ENCODE results near the gene ZSWIM1. TPM values are rescaled to one million over a fixed set of nuclear protein-coding genes. Genes with fewer than 3 reads are reported as not detected.
A peak's percentile ranks its signal among the peaks of the same experiment; 100 is the strongest.

The ZSWIM1 gene
- total and polyA plus RNA-seq, 10 of the 15 experiments (the other 5 are each of a cell fraction or from before 2014, with no cell fraction given): 2.4 to 16.0 (median 9.8) TPM

DNA sequence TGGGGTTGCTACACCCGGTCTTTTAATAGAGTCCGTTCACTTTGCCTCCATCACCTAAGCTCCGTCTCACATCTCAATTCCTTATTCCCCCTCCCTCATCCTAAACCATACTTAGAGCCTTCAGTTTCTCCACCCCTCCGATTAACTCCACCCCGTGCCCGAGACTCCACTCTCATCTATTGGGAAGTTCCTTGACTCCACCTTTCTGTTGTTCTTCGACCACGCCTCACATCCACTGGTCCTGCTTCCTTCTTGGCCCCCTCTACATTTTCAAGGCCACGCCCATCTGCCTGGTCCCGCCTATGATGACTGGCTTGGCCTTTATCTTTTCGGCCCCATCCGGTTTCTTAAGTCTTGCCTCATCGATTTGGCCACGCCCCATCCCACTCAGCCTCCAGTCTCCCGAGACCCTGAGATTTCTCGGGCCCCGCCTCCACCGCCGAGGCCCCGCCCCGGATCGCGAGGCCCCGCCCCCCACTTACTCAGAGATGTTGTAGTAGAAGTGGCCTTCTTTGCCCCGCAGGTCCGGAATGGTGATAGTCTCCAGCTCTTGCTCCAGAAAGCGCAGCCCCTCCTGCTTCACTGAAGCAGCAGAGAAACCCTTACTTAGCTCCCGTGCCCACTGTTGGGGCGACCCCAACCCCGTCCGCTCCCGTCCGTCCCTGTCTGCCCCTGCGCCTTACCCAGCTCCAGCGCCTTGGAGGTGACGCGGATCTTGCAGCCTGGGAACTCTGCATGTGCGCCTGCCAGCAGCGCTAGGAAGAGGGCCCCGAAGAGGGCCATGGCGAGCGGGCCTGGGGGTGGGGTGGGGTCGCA lies 29.9 kb downstream of the ZSWIM1 start (continued):
- TF ChIP-seq, protein P1, sequence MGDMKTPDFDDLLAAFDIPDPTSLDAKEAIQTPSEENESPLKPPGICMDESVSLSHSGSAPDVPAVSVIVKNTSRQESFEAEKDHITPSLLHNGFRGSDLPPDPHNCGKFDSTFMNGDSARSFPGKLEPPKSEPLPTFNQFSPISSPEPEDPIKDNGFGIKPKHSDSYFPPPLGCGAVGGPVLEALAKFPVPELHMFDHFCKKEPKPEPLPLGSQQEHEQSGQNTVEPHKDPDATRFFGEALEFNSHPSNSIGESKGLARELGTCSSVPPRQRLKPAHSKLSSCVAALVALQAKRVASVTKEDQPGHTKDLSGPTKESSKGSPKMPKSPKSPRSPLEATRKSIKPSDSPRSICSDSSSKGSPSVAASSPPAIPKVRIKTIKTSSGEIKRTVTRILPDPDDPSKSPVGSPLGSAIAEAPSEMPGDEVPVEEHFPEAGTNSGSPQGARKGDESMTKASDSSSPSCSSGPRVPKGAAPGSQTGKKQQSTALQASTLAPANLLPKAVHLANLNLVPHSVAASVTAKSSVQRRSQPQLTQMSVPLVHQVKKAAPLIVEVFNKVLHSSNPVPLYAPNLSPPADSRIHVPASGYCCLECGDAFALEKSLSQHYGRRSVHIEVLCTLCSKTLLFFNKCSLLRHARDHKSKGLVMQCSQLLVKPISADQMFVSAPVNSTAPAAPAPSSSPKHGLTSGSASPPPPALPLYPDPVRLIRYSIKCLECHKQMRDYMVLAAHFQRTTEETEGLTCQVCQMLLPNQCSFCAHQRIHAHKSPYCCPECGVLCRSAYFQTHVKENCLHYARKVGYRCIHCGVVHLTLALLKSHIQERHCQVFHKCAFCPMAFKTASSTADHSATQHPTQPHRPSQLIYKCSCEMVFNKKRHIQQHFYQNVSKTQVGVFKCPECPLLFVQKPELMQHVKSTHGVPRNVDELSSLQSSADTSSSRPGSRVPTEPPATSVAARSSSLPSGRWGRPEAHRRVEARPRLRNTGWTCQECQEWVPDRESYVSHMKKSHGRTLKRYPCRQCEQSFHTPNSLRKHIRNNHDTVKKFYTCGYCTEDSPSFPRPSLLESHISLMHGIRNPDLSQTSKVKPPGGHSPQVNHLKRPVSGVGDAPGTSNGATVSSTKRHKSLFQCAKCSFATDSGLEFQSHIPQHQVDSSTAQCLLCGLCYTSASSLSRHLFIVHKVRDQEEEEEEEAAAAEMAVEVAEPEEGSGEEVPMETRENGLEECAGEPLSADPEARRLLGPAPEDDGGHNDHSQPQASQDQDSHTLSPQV (IDR thresholded peaks at IDR 0.05): no peak
- TF ChIP-seq BACH1 (IDR thresholded peaks at IDR 0.05; ENCODE audit: borderline replicate concordance): no peak
- peak; percentile 37; the same call in 1 of the 2 replicates for TF ChIP-seq CREB1 (IDR thresholded peaks at IDR 0.05; ENCODE audit: low read depth)
- TF ChIP-seq, protein P2, sequence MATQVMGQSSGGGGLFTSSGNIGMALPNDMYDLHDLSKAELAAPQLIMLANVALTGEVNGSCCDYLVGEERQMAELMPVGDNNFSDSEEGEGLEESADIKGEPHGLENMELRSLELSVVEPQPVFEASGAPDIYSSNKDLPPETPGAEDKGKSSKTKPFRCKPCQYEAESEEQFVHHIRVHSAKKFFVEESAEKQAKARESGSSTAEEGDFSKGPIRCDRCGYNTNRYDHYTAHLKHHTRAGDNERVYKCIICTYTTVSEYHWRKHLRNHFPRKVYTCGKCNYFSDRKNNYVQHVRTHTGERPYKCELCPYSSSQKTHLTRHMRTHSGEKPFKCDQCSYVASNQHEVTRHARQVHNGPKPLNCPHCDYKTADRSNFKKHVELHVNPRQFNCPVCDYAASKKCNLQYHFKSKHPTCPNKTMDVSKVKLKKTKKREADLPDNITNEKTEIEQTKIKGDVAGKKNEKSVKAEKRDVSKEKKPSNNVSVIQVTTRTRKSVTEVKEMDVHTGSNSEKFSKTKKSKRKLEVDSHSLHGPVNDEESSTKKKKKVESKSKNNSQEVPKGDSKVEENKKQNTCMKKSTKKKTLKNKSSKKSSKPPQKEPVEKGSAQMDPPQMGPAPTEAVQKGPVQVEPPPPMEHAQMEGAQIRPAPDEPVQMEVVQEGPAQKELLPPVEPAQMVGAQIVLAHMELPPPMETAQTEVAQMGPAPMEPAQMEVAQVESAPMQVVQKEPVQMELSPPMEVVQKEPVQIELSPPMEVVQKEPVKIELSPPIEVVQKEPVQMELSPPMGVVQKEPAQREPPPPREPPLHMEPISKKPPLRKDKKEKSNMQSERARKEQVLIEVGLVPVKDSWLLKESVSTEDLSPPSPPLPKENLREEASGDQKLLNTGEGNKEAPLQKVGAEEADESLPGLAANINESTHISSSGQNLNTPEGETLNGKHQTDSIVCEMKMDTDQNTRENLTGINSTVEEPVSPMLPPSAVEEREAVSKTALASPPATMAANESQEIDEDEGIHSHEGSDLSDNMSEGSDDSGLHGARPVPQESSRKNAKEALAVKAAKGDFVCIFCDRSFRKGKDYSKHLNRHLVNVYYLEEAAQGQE (IDR thresholded peaks at IDR 0.05; ENCODE audit: low read depth, low read length): no peak
- TF ChIP-seq HCFC1 (IDR thresholded peaks at IDR 0.05; ENCODE audit: low read length): no peak; the same call in 1 of the 2 replicates
- TF ChIP-seq CEBPB (IDR thresholded peaks at IDR 0.05; ENCODE audit: borderline replicate concordance in 1 of 2, low read depth in 2 of 2, low read length in 2 of 2): peak in 1 of 2 experiments; percentile 63; a peak in 1 of 4 replicates
- no peak for TF ChIP-seq NRF1 (conservative IDR thresholded peaks at IDR 0.05; ENCODE audit: low read depth, low read length)
- TF ChIP-seq EED (IDR thresholded peaks at IDR 0.05; ENCODE audit: low read depth): no peak
- peak in 1 of 2 experiments; percentile 55; a peak in 1 of 4 replicates for TF ChIP-seq SRF (IDR thresholded peaks at IDR 0.05; ENCODE audit: low read depth in 2 of 2, low read length in 2 of 2)
- TF ChIP-seq SMARCA5 (IDR thresholded peaks at IDR 0.05): no peak
- TF ChIP-seq SP1 (IDR thresholded peaks at IDR 0.05; ENCODE audit: low read depth, low read length): no peak
- TF ChIP-seq HDGF (IDR thresholded peaks at IDR 0.05): peak; percentile 99
- TF ChIP-seq EGR1 (IDR thresholded peaks at IDR 0.05; ENCODE audit: borderline replicate concordance in 1 of 2, low read depth in 2 of 2, low read length in 2 of 2): no peak
- no peak for TF ChIP-seq DPF2 (IDR thresholded peaks at IDR 0.05)
- TF ChIP-seq, protein P3, sequence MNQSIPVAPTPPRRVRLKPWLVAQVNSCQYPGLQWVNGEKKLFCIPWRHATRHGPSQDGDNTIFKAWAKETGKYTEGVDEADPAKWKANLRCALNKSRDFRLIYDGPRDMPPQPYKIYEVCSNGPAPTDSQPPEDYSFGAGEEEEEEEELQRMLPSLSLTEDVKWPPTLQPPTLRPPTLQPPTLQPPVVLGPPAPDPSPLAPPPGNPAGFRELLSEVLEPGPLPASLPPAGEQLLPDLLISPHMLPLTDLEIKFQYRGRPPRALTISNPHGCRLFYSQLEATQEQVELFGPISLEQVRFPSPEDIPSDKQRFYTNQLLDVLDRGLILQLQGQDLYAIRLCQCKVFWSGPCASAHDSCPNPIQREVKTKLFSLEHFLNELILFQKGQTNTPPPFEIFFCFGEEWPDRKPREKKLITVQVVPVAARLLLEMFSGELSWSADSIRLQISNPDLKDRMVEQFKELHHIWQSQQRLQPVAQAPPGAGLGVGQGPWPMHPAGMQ (IDR thresholded peaks at IDR 0.05; ENCODE audit: borderline replicate concordance): no peak
- TF ChIP-seq SIX5 (IDR thresholded peaks at IDR 0.05; ENCODE audit: low read depth, low read length, severe bottlenecking): no peak
- no peak for TF ChIP-seq NR2F1 (conservative IDR thresholded peaks at IDR 0.05)
- no peak for TF ChIP-seq SPI1 (IDR thresholded peaks at IDR 0.05; ENCODE audit: borderline replicate concordance, insufficient read depth, low read depth, low read length)
- TF ChIP-seq, protein P4, sequence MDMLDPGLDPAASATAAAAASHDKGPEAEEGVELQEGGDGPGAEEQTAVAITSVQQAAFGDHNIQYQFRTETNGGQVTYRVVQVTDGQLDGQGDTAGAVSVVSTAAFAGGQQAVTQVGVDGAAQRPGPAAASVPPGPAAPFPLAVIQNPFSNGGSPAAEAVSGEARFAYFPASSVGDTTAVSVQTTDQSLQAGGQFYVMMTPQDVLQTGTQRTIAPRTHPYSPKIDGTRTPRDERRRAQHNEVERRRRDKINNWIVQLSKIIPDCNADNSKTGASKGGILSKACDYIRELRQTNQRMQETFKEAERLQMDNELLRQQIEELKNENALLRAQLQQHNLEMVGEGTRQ (IDR thresholded peaks at IDR 0.05; ENCODE audit: borderline replicate concordance, low read depth, low read length): no peak
- 0 out of 2 replicates have a peak, but pooled peaks have one; percentile 29 for TF ChIP-seq ZNF384 (IDR thresholded peaks at IDR 0.05; ENCODE audit: borderline replicate concordance, low read depth, low read length)

All from GM12878 (cell line).